Fibroblast of pulmonary artery (primary cell): ENCODE measurements around the gene ERFL.

Experiments used
- DNase-seq: peaks from one replicate; pipeline ENCODE4 v3.0.0-alpha.2; 2010; ENCODE audit warnings: low read depth
- H3K4me3 ChIP-seq: replicated peaks from 2 replicates; pipeline ENCODE4 v1.5.1; 2011; ENCODE audit warnings: low read depth, mild to moderate bottlenecking, control low read depth, low read length, moderate library complexity
- TF ChIP-seq, protein P1 (sequence below): IDR thresholded peaks from 2 replicates; pipeline ENCODE4 v1.5.1; 2011; ENCODE audit warnings: mild to moderate bottlenecking, control low read depth, low read length, inconsistent platforms; ENCODE audit errors: missing control alignments

Gene ERFL

DNA sequence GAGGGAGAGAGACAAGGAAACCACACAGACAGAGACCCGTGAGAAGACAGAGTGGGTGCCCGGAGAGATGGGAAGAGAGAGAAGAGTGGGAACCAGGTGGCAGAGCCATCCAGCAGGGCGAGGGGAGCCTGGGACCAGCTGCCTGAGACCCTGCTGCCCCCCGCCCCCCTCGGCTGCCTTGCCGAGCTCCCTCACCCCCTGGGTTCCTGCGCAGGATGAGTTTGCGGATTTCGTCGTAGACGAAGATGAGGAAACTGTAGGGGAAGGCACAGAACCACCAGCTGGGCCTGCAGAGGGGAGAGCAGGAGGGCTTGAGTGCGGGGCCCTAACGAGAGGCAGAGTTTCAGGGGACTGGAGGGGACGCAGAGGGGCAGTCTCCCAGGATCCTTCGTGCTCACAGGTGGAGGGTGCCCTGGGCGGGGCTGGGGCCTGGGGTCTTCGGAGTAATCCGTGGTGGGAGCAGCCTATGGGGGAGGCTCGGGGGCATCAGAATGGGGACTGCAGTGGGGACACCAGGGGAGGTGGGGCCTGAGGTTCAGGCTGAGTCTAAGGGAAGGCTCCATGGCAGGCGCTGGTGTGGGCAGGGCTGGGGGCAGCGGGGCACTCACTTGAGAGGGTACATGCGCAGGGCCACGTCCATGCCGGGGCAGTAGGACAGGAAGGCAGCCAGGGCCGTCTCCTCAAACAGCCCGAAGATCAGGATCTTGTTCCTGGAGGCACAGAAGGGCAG, 39.0 kb upstream of the ERFL start:
- H3K4me3 ChIP-seq = no peak overlapping the region
- DNase-seq = no peak
- TF ChIP-seq, protein P1, sequence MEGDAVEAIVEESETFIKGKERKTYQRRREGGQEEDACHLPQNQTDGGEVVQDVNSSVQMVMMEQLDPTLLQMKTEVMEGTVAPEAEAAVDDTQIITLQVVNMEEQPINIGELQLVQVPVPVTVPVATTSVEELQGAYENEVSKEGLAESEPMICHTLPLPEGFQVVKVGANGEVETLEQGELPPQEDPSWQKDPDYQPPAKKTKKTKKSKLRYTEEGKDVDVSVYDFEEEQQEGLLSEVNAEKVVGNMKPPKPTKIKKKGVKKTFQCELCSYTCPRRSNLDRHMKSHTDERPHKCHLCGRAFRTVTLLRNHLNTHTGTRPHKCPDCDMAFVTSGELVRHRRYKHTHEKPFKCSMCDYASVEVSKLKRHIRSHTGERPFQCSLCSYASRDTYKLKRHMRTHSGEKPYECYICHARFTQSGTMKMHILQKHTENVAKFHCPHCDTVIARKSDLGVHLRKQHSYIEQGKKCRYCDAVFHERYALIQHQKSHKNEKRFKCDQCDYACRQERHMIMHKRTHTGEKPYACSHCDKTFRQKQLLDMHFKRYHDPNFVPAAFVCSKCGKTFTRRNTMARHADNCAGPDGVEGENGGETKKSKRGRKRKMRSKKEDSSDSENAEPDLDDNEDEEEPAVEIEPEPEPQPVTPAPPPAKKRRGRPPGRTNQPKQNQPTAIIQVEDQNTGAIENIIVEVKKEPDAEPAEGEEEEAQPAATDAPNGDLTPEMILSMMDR = no peak

DNA sequence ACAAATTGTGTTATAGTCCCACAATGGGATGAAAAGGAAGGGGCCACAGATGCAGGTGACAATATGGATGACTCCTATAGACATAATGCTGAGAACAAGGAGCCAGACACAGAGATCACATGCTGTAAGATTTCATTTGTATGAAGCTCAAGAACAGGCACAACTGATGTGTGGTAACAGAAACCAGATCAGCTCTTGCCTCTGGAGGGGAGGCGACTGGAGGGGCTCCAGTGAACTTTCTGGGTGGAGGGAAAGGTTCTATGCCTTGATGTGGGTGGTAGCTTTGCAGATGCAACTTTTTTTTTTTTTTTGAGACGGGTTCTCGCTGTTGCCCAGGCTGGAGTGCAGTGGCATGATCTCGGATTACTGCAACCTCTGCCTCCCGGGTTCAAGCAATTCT, 36.9 kb upstream of the ERFL start:
- TF ChIP-seq, protein P1 = no peak
- no peak for DNase-seq
- no peak overlapping the region for H3K4me3 ChIP-seq

DNA sequence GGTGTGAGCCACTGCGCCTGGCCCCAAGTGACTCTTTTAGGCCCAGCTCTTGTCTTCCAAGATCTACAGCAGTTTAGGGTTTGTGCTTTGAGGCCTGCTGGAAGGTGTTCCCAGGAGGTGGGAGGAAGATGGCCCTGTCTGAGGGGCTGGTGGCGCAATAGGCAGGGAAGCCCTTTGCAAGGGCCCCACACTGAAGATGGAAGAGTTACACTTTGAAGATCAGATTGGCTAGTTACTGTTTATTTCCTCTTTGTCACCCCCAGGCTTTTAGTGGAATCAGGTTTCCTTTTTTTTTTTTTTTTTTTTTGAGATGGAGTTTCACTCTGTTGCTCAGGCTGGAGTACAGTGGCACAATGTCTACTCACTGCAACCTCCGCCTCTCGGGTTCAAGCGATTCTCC, 32.7 kb upstream of the ERFL start:
- TF ChIP-seq, protein P1 = no peak
- no peak overlapping the region for H3K4me3 ChIP-seq
- DNase-seq = no peak

DNA sequence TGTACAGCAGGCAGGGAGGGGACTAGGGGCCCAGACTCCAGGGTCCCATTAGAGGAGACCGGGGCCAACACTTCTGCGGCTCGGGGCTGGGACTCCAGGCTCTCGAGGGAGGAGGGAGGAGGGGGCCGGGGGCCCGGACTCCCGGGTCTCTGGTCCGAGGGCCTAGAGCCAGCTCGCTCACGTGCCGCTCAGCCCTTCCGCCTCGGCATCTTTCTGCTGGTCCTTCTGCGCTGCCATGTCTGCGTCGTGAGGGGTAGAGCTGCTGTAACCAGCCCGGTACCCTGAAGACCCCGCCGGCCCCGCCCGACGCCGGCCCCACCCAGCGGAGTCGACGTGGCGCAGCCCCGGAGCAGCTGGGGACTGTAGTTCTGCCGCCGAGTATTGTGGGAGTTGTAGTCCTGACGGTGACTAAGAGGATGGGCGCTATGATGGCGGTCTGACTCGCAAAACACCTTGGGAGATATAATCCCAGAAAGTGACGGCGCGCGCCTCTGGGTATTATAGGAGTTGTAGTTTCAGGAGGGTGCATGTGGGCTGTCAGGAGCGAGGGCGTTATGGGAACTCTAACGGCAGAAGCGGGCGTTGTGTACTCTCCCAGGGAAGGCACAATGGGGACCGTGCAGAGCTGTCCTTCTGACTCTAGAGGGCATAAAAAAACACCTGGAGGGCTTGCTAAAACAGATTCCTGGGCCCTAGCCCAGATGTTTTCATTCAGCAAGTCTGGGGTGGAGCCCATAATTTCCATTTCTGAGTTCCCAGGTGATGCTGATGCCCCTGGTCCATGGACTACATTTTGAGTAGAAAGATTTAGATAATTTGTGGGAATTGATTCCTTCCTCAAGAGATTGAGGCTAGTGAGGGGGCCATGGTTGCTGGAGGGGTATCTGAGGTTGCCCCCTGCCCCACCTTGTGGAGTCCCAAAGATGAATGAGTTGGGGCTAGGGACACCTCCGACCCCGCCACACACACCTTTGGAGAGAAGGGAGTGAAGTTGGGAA, 31.1 kb upstream of the ERFL start, which contains the start of gene RABAC1:
RABAC1 (minus strand) TSS at position 266 of the 998 bp plus-strand sequence; CDS start at position 237, 29 bp downstream.
- TF ChIP-seq, protein P1 = peak; percentile 19
- H3K4me3 ChIP-seq = peak within 1 kb of the TSS; percentile 93
- DNase-seq = peak; percentile 92

DNA sequence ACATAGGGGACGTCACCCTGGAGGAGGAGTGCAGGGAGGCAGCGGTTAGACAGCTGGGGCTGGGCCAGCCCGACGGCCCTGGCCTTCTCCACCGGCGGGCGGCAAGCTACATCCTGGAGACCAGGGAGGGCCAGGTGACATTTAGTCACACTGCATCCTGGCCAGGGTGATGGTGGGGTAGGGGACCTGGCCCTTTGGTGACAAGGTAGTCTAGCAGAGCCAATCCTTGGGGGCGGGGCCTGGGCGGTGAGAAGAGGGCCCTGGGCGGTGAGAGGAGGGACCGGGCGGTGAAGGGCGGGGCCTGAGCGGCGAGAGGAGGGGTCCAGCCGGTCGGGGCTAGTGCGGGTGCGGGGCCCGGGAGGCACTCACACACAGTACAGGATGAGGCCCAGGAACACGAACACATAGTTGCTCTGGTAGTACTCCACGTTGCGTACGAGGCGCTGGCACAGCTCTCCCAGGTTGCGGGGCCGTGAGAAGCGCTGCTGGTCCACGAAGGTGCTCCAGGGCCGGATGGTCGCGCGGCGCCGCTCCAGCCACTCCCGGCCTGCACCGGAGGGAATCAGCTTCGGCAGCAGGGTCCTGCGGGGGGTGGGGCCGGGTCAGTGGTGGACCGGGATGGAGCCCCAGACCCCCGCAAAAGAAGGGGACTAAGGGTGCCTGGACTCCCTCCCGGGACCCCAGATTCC, 30.3 kb upstream of the ERFL start:
- TF ChIP-seq, protein P1 = no peak
- DNase-seq = peak; percentile 62
- peak overlapping the region; percentile 93 for H3K4me3 ChIP-seq

DNA sequence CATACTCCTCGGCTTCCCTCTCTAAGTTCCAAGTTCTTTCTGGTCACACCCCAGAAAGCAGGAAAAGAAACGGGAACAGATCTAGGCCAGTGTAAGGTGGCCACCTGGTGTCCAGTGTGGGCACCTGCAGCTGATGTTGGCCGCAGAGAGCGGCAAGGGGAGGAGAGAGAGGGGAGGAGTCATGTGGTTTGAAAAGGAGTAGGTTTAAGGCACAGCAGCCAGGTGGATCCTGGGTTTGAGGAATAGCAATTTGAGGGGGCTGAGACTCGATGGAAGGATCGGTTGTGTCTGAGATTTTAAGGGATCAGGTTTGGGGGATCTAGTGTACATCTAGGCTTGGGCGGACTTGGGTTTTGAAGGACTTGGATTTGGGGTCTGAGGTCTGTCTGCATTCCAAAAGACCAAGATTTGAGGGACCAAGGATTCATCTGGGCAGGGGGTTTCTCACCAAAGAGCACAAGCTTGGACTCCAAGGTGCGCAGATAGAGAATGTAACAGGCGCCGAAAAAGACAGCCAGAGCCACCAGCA, 29.7 kb upstream of the ERFL start:
- H3K4me3 ChIP-seq = peak overlapping the region; percentile 93
- DNase-seq = peak; percentile 83
- TF ChIP-seq, protein P1 = peak; percentile 85
